KMS-11 (cell line): ENCODE results near the gene ZNF14.

Source experiments
- H2AFZ ChIP-seq: fragments of 200-600 bp; sonication (generic); 2 replicates; pipeline ENCODE4 v1.6.1; 2016; ENCODE audit warnings: antibody characterized with exemption, mixed run types, low read depth
- H3K27ac ChIP-seq: fragments of 200-600 bp; sonication (generic); 2 replicates; pipeline ENCODE4 v1.6.1; 2016; ENCODE audit warnings: mild to moderate bottlenecking, mixed run types
- H3K27me3 ChIP-seq: fragments of 200-600 bp; sonication (generic); 2 replicates; pipeline ENCODE4 v1.6.1; 2017; ENCODE audit warnings: mild to moderate bottlenecking, low read depth, mixed run types, moderate library complexity; ENCODE audit not compliant: insufficient read depth
- H3K36me3 ChIP-seq: fragments of 200-600 bp; sonication (generic); 2 replicates; pipeline ENCODE4 v1.6.1; 2017; ENCODE audit warnings: mild to moderate bottlenecking, mixed run types; ENCODE audit not compliant: insufficient read depth
- H3K4me1 ChIP-seq: fragments of 200-600 bp; sonication (generic); 2 replicates; pipeline ENCODE4 v1.6.1; 2016; ENCODE audit warnings: mild to moderate bottlenecking, low read depth, mixed run types; ENCODE audit not compliant: poor library complexity, severe bottlenecking
- H3K4me2 ChIP-seq: fragments of 200-600 bp; sonication (generic); 2 replicates; pipeline ENCODE4 v1.7.0; 2016; ENCODE audit warnings: mild to moderate bottlenecking, mixed run types
- H3K4me3 ChIP-seq: fragments of 200-600 bp; sonication (generic); IDR thresholded peaks from 2 replicates; pipeline ENCODE4 v1.6.1; 2017; ENCODE audit warnings: low read depth, low read length, mixed read lengths; ENCODE audit not compliant: insufficient read depth
- H3K79me2 ChIP-seq: fragments of 200-600 bp; sonication (generic); 2 replicates; pipeline ENCODE4 v1.6.1; 2016; ENCODE audit warnings: low read depth, mixed run types; ENCODE audit not compliant: insufficient read depth
- H3K9ac ChIP-seq: fragments of 200-600 bp; sonication (generic); 2 replicates; pipeline ENCODE4 v1.6.1; 2016; ENCODE audit warnings: mild to moderate bottlenecking, mixed run types
- H4K20me1 ChIP-seq: fragments of 200-600 bp; sonication (generic); 2 replicates; pipeline ENCODE4 v1.6.1; 2016; ENCODE audit warnings: mild to moderate bottlenecking, mixed run types; ENCODE audit not compliant: insufficient read depth
- TF ChIP-seq, protein P1 (sequence below): fragments of 200-600 bp; sonication (generic); conservative IDR thresholded peaks from 2 replicates; pipeline ENCODE4 v1.6.1; 2017; ENCODE audit warnings: low read depth, mild to moderate bottlenecking, antibody characterized with exemption, low read length, moderate library complexity, mixed read lengths

Gene ZNF14

DNA sequence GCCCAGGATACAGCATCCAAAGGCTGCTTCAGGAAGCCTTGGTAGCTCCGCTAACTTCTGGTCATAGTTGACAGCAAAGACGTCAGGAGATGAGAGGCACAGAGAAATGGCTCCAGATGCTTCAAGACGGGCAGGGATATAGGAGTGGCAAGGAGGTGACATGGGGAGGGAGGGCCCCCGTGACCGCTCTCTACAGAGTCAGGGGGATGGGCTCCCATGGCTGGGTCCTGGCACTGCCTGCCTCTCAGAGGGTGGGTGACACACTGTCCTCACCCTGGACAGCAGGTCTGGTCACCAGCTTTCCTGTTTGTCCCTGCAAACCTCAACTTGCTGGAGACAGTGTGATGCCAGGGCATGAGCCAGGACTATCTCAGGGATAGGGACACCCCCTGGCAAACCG lies 10.3 kb upstream of the ZNF14 start:
- Histone ChIP-seq H3K27ac (no peak overlapping the region), H2AFZ (no peak overlapping the region), H3K79me2 (no peaks in the 10 kb centered on the region), H3K36me3 (no peaks in the 10 kb centered on the region), H3K4me3 (no peak overlapping the region), H3K4me1 (no peaks in the 10 kb centered on the region), H3K27me3 (no peaks in the 10 kb centered on the region), H3K9ac (no peak overlapping the region), H3K4me2 (no peak overlapping the region), H4K20me1 (no peaks in the 10 kb centered on the region)
- TF ChIP-seq, protein P1, sequence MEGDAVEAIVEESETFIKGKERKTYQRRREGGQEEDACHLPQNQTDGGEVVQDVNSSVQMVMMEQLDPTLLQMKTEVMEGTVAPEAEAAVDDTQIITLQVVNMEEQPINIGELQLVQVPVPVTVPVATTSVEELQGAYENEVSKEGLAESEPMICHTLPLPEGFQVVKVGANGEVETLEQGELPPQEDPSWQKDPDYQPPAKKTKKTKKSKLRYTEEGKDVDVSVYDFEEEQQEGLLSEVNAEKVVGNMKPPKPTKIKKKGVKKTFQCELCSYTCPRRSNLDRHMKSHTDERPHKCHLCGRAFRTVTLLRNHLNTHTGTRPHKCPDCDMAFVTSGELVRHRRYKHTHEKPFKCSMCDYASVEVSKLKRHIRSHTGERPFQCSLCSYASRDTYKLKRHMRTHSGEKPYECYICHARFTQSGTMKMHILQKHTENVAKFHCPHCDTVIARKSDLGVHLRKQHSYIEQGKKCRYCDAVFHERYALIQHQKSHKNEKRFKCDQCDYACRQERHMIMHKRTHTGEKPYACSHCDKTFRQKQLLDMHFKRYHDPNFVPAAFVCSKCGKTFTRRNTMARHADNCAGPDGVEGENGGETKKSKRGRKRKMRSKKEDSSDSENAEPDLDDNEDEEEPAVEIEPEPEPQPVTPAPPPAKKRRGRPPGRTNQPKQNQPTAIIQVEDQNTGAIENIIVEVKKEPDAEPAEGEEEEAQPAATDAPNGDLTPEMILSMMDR = no peak

DNA sequence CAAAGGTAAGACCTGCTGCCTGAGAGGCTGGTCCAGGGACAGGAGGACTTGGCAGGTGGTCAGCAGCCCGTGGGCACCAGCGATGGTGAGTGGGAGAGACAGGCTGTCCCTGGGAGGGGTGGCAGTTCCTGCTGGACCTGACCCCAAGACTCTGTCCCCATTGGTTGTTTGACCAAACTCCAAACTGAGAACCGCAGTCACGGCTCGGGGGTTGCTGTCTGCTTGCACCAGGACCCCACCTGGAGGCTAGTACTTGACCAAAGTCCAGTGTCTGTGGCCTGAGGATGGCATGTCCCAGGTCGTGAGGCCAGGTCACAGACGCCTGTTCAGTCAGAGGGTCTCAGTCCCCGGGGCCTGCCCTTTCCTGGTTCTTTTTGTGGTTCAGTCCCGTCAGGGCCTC lies 9.9 kb upstream of the ZNF14 start:
- Histone ChIP-seq H3K4me2 (no peak overlapping the region), H3K4me1 (no peaks in the 10 kb centered on the region), H3K9ac (no peak overlapping the region), H4K20me1 (no peaks in the 10 kb centered on the region), H3K27ac (no peak overlapping the region), H3K4me3 (no peak overlapping the region), H3K36me3 (no peaks in the 10 kb centered on the region), H2AFZ (no peak overlapping the region), H3K79me2 (no peaks in the 10 kb centered on the region), H3K27me3 (no peaks in the 10 kb centered on the region)
- TF ChIP-seq, protein P1 = no peak

DNA sequence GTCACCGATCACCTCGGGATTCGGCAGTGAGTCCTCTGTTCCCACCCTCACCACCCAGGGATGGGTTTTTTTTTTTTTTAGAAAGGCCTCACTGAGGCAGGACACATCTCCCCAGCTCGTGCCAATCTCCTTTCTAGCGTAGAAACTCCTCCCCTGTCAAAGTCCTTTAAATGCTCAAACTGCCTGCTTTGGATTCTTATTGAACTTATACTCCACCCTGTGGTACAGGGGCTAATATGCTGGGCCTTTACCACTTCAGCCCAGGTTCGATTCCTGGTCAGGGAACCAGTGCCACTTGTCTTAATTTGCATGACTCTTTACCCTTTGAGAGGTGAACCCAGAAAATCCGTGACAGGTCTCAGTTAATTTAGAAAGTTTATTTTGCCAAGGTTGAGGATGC lies 8.3 kb upstream of the ZNF14 start:
- no peaks in the 10 kb centered on the region for H3K36me3 ChIP-seq
- H4K20me1 ChIP-seq = no peaks in the 10 kb centered on the region
- H3K4me2 ChIP-seq = no peak overlapping the region
- TF ChIP-seq, protein P1 = no peak
- H3K27ac ChIP-seq = no peak overlapping the region
- no peak overlapping the region for H3K9ac ChIP-seq
- H3K4me3 ChIP-seq = no peak overlapping the region
- no peaks in the 10 kb centered on the region for H3K79me2 ChIP-seq
- no peak overlapping the region for H2AFZ ChIP-seq
- no peaks in the 10 kb centered on the region for H3K4me1 ChIP-seq
- no peaks in the 10 kb centered on the region for H3K27me3 ChIP-seq

DNA sequence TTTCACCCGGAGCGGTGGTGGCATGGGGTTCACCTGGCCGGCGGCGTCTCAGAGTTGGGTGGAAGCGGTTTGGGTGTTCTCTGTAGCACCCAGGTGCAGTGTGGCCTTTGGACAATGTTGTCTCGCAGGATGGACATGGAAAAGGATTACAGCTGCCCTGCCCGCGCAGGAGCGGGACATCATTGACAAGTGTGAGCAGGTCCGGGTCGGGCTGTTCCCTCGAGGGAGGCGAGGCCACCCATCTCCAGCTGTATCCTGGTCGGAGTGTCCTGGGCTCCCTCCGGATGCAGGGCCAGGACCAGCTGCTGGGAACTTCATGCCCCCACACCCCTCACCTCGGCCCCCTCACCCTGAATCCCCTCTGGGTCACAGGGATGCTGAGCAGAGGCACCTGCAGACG lies 7.8 kb upstream of the ZNF14 start:
- Histone ChIP-seq H3K4me2 (no peak overlapping the region), H3K27me3 (no peaks in the 10 kb centered on the region), H3K4me1 (no peaks in the 10 kb centered on the region), H4K20me1 (no peaks in the 10 kb centered on the region), H3K36me3 (no peaks in the 10 kb centered on the region), H2AFZ (no peak overlapping the region), H3K27ac (no peak overlapping the region), H3K4me3 (no peak overlapping the region), H3K9ac (no peak overlapping the region), H3K79me2 (no peaks in the 10 kb centered on the region)
- TF ChIP-seq, protein P1 = no peak

DNA sequence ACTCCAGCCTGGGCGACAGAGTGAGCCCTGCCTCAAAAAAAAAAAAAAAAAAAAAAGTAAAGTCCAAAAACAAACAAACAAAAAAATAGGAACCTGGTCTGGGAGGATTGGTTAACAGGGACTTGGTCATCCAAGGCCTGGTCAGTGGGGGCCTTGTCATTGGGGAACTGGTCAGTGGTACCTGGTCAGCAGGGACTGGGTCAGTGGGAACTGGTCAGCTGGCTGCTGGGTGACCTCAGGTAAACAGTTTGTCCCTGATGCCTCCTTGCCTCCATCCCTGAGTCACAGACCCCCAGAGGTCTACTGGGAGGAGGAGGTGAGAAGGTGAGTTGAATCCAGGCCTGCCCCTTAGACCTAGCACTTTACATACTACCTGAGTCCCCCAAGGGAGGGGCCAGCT lies 5.7 kb upstream of the ZNF14 start:
- Histone ChIP-seq H3K4me3 (no peak overlapping the region), H3K9ac (no peak overlapping the region), H3K4me1 (no peaks in the 10 kb centered on the region), H4K20me1 (no peaks in the 10 kb centered on the region), H3K27ac (no peak overlapping the region), H3K4me2 (no peak overlapping the region), H3K36me3 (no peaks in the 10 kb centered on the region), H3K27me3 (no peaks in the 10 kb centered on the region), H2AFZ (no peak overlapping the region), H3K79me2 (no peaks in the 10 kb centered on the region)
- TF ChIP-seq, protein P1 = no peak
